Central memory CD8-positive, alpha-beta T cell (primary cell): ENCODE data around the gene CDC42BPB.
A peak's percentile ranks its signal among the peaks of the same experiment; 100 is the strongest.

Source experiments
- ATAC-seq: fragments of 150-1000 bp; cut with Tn5 transposase; replicated peaks from 2 replicates; pipeline ENCODE4 v1.10.0; 2022; ENCODE audit warnings: mild to moderate bottlenecking, moderate FRiP score, moderate number of reproducible peaks; ENCODE audit not compliant: poor library complexity, severe bottlenecking; ENCODE audit errors: extremely low read depth
- DNase-seq, 2 donors: peaks; one replicate each; pipeline ENCODE4 v3.0.0; 2021; ENCODE audit warnings: low spot score in 2 of 2
- H3K27ac Mint-ChIP-seq: one replicate; pipeline ENCODE4 v1.8.0; 2022; ENCODE audit warnings: low read depth, mild to moderate bottlenecking, moderate library complexity, mixed read lengths
- H3K27me3 Mint-ChIP-seq: one replicate; pipeline ENCODE4 v1.8.0; 2022; ENCODE audit warnings: mixed read lengths
- H3K36me3 Mint-ChIP-seq: one replicate; pipeline ENCODE4 v1.8.0; 2022; ENCODE audit warnings: mild to moderate bottlenecking, moderate library complexity, mixed read lengths; ENCODE audit not compliant: insufficient read depth
- H3K4me1 Mint-ChIP-seq: one replicate; pipeline ENCODE4 v1.8.0; 2022; ENCODE audit warnings: mixed read lengths
- H3K4me3 Mint-ChIP-seq: one replicate; pipeline ENCODE4 v1.8.0; 2022; ENCODE audit warnings: mild to moderate bottlenecking, moderate library complexity, mixed read lengths
- H3K9me3 Mint-ChIP-seq: one replicate; pipeline ENCODE4 v1.8.0; 2022; ENCODE audit warnings: mixed read lengths

The CDC42BPB gene

DNA sequence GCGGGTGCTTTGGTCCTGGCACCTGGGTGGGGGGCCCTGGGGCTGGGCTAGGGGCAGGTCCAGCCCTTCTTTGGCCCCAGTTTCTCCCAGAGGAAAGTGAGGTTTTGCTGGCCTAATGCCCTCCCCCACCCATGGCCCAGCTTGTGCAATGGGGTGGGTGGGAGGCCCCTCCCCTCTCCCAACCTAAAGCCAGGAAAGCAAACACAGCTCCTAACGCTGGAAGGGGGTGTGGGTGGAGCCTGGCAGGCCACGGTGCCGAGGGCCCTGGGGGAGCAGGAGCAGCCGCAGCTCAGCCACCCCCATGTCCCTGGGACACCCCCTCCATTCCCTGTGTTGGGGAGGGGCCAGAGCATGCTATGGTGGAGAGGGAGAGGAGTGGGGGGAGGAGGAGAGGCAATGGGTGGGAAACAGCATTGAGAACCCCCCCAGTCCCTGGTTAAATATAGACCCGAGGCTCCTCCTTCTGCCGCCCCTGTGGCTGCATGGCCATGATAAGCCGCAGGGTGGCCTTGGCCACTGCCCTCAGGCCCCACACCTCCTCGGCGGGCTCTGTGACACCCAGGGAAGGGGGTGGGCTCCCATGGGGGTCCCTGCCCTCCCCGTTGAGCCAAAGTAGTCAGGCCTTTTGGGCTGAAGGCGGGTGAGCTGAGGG is 41.9 kb upstream of the CDC42BPB start:
- H3K9me3 Mint-ChIP-seq: no peaks in the 10 kb centered on the region
- ATAC-seq (no peak), DNase-seq (no peak)
- H3K36me3 Mint-ChIP-seq: no peaks in the 10 kb centered on the region
- no peaks in the 10 kb centered on the region for H3K4me1 Mint-ChIP-seq
- no peak overlapping the region for H3K4me3 Mint-ChIP-seq
- no peak overlapping the region for H3K27ac Mint-ChIP-seq
- peaks cover 40% of the 10 kb centered on the region for H3K27me3 Mint-ChIP-seq

DNA sequence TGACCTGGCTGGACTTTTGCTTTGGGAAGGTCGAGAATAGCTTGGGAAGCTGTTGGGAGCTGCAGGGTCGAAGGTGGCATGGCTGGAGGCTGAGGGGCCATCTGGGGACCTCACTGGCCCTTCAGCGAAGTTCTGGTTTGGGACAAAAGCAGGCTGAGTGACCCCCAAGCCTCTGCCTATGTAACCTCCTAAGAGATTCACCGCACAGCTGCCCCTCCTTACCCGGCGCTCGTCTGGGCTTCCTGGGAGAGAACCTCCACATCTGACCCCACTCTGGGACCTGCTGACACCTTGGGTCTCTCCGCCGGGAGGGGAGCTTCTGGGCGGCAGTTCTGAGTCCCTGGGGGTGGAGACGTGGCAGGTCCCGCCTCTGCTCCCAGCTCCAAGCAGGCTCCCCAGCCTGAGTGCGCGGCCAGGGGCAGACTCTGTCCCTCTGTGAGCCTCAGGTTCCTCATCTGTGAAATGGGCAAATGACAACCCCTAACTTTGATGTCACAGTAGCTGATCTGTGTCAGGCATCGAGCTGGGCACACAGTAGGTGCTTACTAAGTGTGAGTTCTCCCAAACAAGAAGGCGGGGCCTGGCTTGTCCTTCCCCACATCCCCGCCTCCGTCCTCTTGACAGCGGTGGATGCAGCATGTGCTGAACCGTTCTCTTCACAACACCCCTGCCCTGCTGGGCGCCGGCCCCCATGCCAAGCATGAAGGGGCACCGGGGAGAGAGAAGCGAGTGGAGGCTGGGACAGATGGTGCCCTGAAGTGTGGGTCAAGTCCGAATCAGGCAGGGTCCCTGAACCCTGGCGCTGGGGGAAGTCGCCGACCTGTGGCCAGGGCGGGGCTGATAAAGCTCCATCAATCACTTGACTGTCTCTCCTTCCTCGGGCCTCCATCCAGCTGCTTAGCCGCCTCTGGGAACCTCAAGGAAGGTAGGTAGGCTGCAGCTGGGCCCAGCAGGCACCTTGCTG is 40.9 kb upstream of the CDC42BPB start:
- ATAC-seq: no peak

DNA sequence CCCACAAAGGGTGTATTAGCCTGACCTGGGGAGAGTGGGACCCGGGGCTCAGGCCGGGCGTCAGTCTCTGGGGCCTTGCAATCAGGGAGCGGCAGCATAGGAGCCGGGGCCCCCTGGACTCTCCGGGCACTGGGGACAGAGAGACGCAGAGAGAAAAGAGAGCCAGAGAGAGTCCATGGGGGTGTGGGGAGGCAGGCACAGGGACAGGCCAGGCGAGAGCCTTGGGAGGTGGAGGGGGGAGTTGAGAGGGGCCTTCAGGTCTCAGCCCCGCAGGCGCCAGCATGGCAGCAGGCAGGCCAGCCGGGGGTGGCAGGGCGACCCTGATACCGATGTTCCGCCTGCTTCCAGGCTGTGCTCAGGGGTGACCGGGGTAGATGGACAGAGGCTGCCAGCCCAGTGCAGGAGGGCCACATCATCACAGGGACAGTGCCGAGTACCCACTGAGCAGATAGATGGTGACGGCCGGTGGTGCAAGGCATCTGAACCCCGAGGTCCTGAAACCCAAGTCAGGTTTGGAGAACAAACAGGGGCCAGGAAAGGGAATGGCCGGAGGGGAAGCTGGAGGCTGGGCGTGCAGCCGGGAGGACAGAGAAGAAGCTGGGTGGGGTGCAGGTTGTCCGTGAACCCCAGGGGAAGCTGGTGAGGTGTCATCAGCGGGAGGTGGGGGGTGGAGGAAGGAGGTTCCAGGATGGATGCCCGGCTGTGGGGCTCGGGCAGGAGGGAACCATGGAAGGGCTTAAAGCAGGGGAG is 40.1 kb upstream of the CDC42BPB start:
- Mint-ChIP-seq H3K27me3 (peaks cover 30% of the 10 kb centered on the region), H3K27ac (no peak overlapping the region), H3K9me3 (no peaks in the 10 kb centered on the region), H3K4me1 (no peaks in the 10 kb centered on the region), H3K4me3 (no peak overlapping the region), H3K36me3 (no peaks in the 10 kb centered on the region)
- no peak for ATAC-seq
- no peak for DNase-seq

More for the DNA sequence above, 40.9 kb upstream of the CDC42BPB start:
- no peak overlapping the region for H3K27ac Mint-ChIP-seq
- peaks cover 34% of the 10 kb centered on the region for H3K27me3 Mint-ChIP-seq
- H3K36me3 Mint-ChIP-seq: no peaks in the 10 kb centered on the region
- H3K4me3 Mint-ChIP-seq: no peak overlapping the region
- no peaks in the 10 kb centered on the region for H3K4me1 Mint-ChIP-seq
- no peaks in the 10 kb centered on the region for H3K9me3 Mint-ChIP-seq
- no peak for DNase-seq

DNA sequence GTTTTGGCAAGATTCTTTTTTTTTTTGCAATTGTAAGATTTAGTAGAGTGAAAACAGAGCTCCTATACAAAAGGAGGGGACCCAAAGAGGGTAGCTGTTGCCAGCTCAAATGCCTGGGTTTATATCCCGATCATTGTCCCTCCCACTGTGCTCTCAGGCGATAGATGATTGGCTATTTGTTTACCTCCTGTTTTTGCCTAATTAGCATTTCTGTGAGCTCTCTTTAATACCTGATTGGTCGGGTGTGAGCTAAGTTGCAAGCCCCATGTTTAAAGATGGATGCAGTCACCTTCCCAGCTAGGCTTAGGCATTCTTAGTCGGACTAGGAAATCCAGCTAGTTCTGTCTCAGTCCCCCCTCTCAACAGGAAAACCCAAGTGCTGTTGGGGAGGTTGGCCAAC is 39.0 kb upstream of the CDC42BPB start:
- H3K27me3 Mint-ChIP-seq: peaks cover 25% of the 10 kb centered on the region
- H3K9me3 Mint-ChIP-seq: no peaks in the 10 kb centered on the region
- no peak overlapping the region for H3K27ac Mint-ChIP-seq
- no peak overlapping the region for H3K4me3 Mint-ChIP-seq
- no peaks in the 10 kb centered on the region for H3K36me3 Mint-ChIP-seq
- DNase-seq (no peak), ATAC-seq (no peak)
- H3K4me1 Mint-ChIP-seq: no peaks in the 10 kb centered on the region

DNA sequence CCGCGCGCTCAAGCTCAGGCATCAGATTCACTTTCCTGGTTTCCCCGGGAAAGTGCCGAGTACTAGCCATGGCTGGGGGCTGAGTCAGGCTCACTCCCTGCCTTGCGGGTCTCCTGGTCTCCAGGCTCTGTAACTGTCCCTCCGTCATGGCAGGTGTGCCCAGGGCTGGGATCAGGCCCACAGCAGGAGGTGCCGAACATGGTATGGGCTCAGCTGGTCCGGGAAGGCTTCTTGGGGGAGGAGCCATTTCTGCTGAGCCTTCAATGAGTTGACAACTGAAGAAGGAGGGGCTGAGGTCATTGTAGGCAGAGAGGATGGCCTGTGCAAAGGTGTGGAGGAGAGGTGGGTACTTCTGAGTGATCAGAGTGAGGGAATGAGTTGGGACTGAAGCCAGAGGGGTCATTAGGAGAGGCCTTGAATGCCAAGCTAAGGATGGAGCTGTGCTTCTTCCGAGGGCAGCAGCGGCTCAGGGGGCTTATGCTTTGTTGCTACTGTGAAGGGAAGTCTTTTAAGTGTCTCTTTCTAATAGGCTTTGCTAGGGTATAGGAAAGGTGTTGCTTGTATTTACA is 37.9 kb upstream of the CDC42BPB start:
- Mint-ChIP-seq H3K27ac (no peak overlapping the region), H3K4me3 (no peak overlapping the region), H3K9me3 (no peaks in the 10 kb centered on the region), H3K36me3 (no peaks in the 10 kb centered on the region), H3K27me3 (peaks cover 19% of the 10 kb centered on the region), H3K4me1 (no peaks in the 10 kb centered on the region)
- DNase-seq (no peak), ATAC-seq (no peak)

DNA sequence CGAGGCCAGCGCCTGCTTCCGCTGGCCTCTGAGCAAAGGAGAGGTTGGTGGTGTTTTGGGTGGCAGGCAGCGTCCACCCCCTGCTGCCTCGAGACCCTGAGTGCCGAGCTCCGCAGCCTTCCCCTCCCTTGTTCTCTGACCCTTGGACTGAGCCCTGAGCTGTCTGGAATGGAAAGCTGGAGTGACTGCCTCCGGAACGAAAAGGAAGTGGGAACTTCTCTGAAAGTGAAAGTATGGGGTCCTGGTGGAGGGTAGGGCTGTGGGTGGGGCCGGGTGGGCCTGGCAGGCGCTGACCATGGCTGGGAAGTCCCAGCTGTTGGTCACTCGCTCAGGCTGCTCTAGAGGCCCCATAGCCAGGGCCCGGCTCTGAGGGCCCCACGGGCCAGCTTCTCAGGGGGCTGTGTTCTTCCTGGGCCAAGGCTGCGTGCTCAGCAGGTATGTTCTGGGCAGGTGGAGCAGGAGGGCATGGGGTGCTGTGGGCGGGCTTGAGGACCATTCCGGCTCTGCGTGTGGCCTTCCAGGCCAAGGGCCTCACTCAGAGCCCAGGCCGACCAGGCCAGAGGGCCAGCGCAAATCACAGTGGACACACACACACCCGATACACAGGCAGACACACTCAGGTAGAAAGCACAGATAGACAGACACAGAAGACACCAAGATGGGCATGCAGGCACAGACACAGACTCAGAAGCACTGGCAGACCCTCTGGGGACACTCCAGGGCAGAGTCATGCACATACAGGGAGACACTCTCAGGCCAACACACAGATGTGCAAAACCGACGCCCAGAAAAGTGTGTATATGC is 37.3 kb upstream of the CDC42BPB start, which contains the start of gene EXOC3L4:
Gene EXOC3L4, plus strand, starts transcription at position 320 of the 804 bp plus-strand sequence. CDS start 5,495 bp downstream, outside the sequence.
- Mint-ChIP-seq H3K27ac (no peak within 1 kb of the TSS), H3K4me1 (no peaks in the 10 kb centered on the region), H3K27me3 (peaks cover 19% of the 10 kb centered on the region), H3K36me3 (no peaks in the 10 kb centered on the region), H3K9me3 (no peaks in the 10 kb centered on the region), H3K4me3 (no peak within 1 kb of the TSS)
- DNase-seq: no peak
- no peak for ATAC-seq

DNA sequence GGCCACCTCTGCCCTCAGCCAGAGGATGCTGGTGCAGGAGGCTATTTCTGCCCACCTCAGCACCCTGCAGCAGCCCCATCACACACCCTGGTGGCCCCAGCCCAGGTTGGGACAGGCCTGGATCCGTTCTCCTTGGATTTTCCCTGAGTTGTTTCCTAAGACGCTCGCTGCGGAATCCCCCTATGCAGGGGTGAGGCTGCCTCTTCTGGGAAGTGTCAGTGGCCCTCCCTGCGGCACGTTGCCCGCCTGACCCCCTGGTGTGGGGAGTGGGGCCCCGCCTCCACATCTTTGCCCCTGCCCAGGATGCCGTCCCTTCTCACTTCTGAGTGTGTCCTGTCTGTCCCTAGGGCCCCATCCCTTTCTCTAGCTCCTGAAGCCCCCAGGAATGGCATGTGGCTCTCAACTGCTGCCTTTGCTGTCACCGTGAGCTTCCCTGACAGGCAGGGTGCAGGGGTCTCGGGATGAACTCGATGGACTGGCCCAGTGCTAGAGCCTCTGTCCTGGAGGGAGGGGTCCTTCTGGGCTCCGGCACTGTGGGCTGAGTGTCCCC is 36.6 kb upstream of the CDC42BPB start:
- Mint-ChIP-seq H3K27me3 (peaks cover 19% of the 10 kb centered on the region), H3K9me3 (no peaks in the 10 kb centered on the region), H3K27ac (no peak overlapping the region), H3K4me3 (no peak overlapping the region), H3K36me3 (no peaks in the 10 kb centered on the region), H3K4me1 (no peaks in the 10 kb centered on the region)
- DNase-seq (no peak), ATAC-seq (no peak)

DNA sequence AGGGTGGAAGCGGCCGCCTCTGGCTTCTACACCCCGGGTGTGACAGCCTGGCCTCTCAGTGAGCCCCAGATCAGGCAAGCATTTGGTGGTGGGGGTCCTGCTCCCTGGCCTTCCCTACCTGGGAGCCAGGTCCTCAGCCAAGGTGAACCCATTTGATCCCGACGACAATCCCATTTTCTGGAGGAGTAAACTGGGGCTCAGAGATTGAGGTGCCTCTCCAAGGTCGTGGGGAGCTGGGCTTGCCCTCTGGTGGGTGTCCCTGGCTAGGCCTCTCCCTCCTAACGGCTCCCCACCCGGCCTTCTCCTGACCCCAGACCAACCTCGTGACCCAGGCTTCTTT is 34.5 kb upstream of the CDC42BPB start:
- Mint-ChIP-seq H3K27me3 (peaks cover 12% of the 10 kb centered on the region), H3K4me1 (no peaks in the 10 kb centered on the region), H3K36me3 (no peaks in the 10 kb centered on the region), H3K4me3 (peak overlapping the region; percentile 44), H3K9me3 (no peaks in the 10 kb centered on the region), H3K27ac (no peak overlapping the region)
- no peak for ATAC-seq
- DNase-seq: no peak

DNA sequence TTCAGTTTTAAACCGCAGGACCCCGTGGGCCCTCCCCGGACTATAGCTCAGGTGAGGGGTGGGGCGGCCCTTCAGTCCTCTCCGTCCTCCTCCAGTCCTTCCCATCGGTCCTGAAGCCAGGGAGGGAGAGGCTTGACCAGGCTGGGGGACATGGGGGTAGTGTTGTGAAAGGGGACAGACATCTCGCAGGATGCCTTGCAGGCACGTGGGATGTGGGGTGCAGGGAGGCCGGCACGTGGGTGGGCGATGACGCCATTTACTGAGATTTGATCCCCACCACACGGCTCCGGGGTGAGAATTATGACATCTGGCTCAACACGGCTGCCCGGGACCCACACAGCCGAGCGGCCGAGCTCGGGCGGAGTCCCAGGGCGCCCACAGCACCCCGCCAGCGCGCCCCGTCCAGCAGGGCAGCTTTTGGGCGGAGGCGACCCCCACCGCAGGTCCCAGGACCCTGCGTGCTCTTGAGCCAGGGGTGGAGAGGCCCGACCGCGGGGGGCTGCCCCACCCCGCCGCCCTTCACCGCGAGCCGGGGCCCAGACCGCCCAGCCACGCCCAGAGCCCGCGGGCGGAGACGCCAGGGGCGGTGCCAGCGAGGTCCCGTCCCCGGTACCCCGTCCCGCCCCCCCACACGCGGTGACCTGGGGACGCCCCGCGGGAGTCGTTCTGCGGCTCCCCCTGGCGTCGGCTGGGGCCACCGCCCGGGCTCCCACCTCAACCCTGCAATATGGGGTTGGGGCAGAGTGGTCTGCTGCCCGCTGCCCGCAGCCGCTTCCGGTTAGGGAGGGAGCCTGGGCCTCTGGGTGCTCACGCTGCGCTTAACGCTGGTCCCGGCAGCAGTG is 33.9 kb upstream of the CDC42BPB start:
- H3K27me3 Mint-ChIP-seq: peaks cover 11% of the 10 kb centered on the region
- DNase-seq (peak; percentile 51), ATAC-seq (peak; percentile 88)
- no peak overlapping the region for H3K27ac Mint-ChIP-seq
- H3K36me3 Mint-ChIP-seq: no peaks in the 10 kb centered on the region
- H3K4me1 Mint-ChIP-seq: no peaks in the 10 kb centered on the region
- peak overlapping the region; percentile 54 for H3K4me3 Mint-ChIP-seq
- H3K9me3 Mint-ChIP-seq: no peaks in the 10 kb centered on the region

DNA sequence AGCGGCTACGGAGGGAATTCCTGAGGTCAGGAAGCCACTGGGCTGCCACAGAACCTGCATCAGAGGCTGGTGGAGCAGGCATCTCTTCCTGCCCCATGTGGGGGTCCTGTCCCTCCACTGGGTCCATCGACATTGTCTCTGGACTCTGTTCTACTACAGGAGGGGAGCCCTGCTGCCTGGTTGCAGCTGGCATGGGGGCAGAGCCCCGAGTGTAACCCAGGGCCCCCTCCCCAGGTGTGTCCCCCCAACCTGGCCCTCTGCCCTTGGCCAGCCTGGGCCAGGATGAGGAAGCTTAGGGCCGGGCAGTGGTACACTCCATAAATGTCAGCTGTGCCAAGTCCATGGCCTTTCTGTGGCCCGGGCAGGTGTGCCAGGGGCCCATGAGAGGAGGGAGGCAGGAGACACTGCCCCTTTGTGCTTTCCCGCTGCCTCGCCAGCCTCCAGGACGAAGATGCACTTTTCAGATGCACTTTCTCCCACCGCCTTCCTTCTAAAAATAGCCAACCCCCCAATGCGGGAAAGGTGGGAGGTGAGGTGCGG is 33.2 kb upstream of the CDC42BPB start:
- Mint-ChIP-seq H3K27me3 (peaks cover 10% of the 10 kb centered on the region), H3K4me3 (peak overlapping the region; percentile 54), H3K27ac (no peak overlapping the region), H3K9me3 (no peaks in the 10 kb centered on the region), H3K36me3 (no peaks in the 10 kb centered on the region), H3K4me1 (no peaks in the 10 kb centered on the region)
- ATAC-seq: no peak
- no peak for DNase-seq
